OCI-LY7 (cell line): ENCODE data around the gene MYO9A. TPM values are rescaled to one million over a fixed set of nuclear protein-coding genes. Genes with fewer than 3 reads are reported as not detected.

Experiments
- BruUV-seq: library from RNA; stranded (reverse); fragments of 400-500 nt; replicated peaks from 2 replicates; lab custom pipeline; 2021; lab: Mats Ljungman, UMichigan
- CTCF ChIA-PET: fragments of 300-600 bp; sonication (Branson Sonifier 250); formaldehyde crosslinking; loops from one replicate; lab custom pipeline; 2022; ENCODE audit warnings: antibody characterized with exemption; ENCODE audit not compliant: unreplicated experiment; lab: Charles Lee
- POLR2A ChIA-PET: fragments of 300-600 bp; sonication (Branson Sonifier 250); formaldehyde crosslinking; loops from one replicate; lab custom pipeline; 2022; ENCODE audit warnings: antibody characterized with exemption; lab: Charles Lee
- DNase-seq: peaks from one replicate; pipeline ENCODE4 v3.0.0-alpha.2; 2015; ENCODE audit warnings: low spot score
- H2AFZ ChIP-seq: fragments of 200-600 bp; sonication (generic), shearing (Covaris generic); 2 replicates; pipeline ENCODE4 v1.6.1; 2014; ENCODE audit warnings: mild to moderate bottlenecking, antibody characterized with exemption, low read length, moderate library complexity
- H3K27ac ChIP-seq: fragments of 200-600 bp; sonication (generic); 2 replicates; pipeline ENCODE4 v1.5.1; 2014; ENCODE audit warnings: mixed run types, low read depth, mild to moderate bottlenecking, moderate library complexity, low read length, inconsistent platforms; ENCODE audit not compliant: poor library complexity, severe bottlenecking
- H3K36me3 ChIP-seq: fragments of 200-600 bp; sonication (generic); 2 replicates; pipeline ENCODE4 v1.6.1; 2014; ENCODE audit warnings: mild to moderate bottlenecking, antibody characterized with exemption, low read length, moderate library complexity, mixed read lengths; ENCODE audit not compliant: insufficient read depth
- H3K4me1 ChIP-seq: fragments of 200-600 bp; sonication (generic); 2 replicates; pipeline ENCODE4 v1.5.1; 2014; ENCODE audit warnings: mild to moderate bottlenecking, low read length; ENCODE audit not compliant: insufficient read depth, poor library complexity, severe bottlenecking
- H3K4me2 ChIP-seq: fragments of 200-600 bp; sonication (generic); 2 replicates; pipeline ENCODE4 v1.6.1; 2014; ENCODE audit warnings: mild to moderate bottlenecking, low read length
- H3K4me3 ChIP-seq: fragments of 200-600 bp; sonication (generic); 2 replicates; pipeline ENCODE4 v1.5.1; 2014; ENCODE audit warnings: mild to moderate bottlenecking, low read depth, low read length; ENCODE audit not compliant: poor library complexity, severe bottlenecking
- H3K79me2 ChIP-seq: fragments of 200-600 bp; sonication (generic); 2 replicates; pipeline ENCODE4 v1.6.1; 2016; ENCODE audit warnings: low read depth, mild to moderate bottlenecking, low read length, moderate library complexity, mixed read lengths; ENCODE audit not compliant: insufficient read depth
- H3K9me2 ChIP-seq: fragments of 200-600 bp; sonication (generic); 2 replicates; pipeline ENCODE4 v1.6.1; 2016; ENCODE audit warnings: mild to moderate bottlenecking, low read length, mixed read lengths; ENCODE audit not compliant: insufficient read depth
- H3K9me3 ChIP-seq: fragments of 200-600 bp; sonication (generic); 2 replicates; pipeline ENCODE4 v1.6.1; 2014; ENCODE audit warnings: mild to moderate bottlenecking, mixed run types, low read length, mixed read lengths
- H4K20me1 ChIP-seq: fragments of 200-600 bp; sonication (generic); 2 replicates; pipeline ENCODE4 v1.6.1; 2014; ENCODE audit warnings: mild to moderate bottlenecking, antibody characterized with exemption, low read length, moderate library complexity, mixed read lengths; ENCODE audit not compliant: insufficient read depth
- CTCF ChIP-seq: fragments of 200-600 bp; sonication (generic); conservative IDR thresholded peaks from 2 replicates; pipeline ENCODE4 v1.5.1; 2014; ENCODE audit warnings: mild to moderate bottlenecking, antibody characterized with exemption, low read length, moderate library complexity, mixed read lengths
- EZH2phosphoT487 ChIP-seq: fragments of 200-600 bp; sonication (generic); IDR thresholded peaks from 2 replicates; pipeline ENCODE4 v1.6.1; 2018; ENCODE audit warnings: low read depth, borderline replicate concordance, mild to moderate bottlenecking, mixed run types, antibody characterized with exemption, low read length, moderate library complexity, mixed read lengths
- intact Hi-C: fragments of 100-400 bp; cut with micrococcal nuclease; formaldehyde crosslinking; loops from one replicate; pipeline ENCODE4 v1.10.0; 2022; ENCODE audit not compliant: unreplicated experiment
- total RNA-seq, 2 experiments: library from RNA; depleted of rRNA in 1 of 2; stranded (reverse); fragments of >200 nt in 1 of 2; shearing (Covaris generic) in 1 of 2; gene quantifications; 2 replicates each; pipeline ENCODE4 v1.2.3, GENCODE V29; 2014 to 2022

The MYO9A gene
- total RNA-seq, 2 experiments from 2014 or later: 26.4 to 125 TPM

GRCh38 chr15:72013703-72014102 lies 104.2 kb downstream of the MYO9A start:
- POLR2A ChIA-PET: interaction anchor here (0.6 to 1.0 kb wide), 2 partner anchors 16 to 29 kb away, joined by 3 to 4 read pairs; no protein-coding TSS in a partner anchor
- BruUV-seq: no TSS peak

GRCh38 chr15:72011302-72011942 lies 106.5 kb downstream of the MYO9A start:
- Histone ChIP-seq H3K4me2 (no peak overlapping the region), H3K9me3 (no peaks in the 10 kb centered on the region), H3K4me1 (peaks cover 16% of the 10 kb centered on the region), H3K9me2 (no peaks in the 10 kb centered on the region), H3K4me3 (no peak overlapping the region), H3K79me2 (no peaks in the 10 kb centered on the region), H3K36me3 (peaks cover 25% of the 10 kb centered on the region; the same call in 1 of the 2 replicates), H2AFZ (no peak overlapping the region), H3K27ac (no peak overlapping the region), H4K20me1 (no peaks in the 10 kb centered on the region)
- ChIA-PET POLR2A (interaction anchor here (0.6 to 1.0 kb wide), 2 partner anchors 17 to 100 kb away, joined by 3 read pairs; no protein-coding TSS in a partner anchor), CTCF (no interaction called here)
- no peak for DNase-seq
- intact Hi-C loops: no loop called here
- no TSS peak for BruUV-seq
- TF ChIP-seq EZH2phosphoT487: no peak
- no peak for TF ChIP-seq CTCF

More at GRCh38 chr15:72013703-72014102, 104.2 kb downstream of the MYO9A start:
- Histone ChIP-seq H3K79me2 (no peaks in the 10 kb centered on the region), H3K27ac (no peak overlapping the region), H3K9me2 (no peaks in the 10 kb centered on the region), H3K4me3 (no peak overlapping the region), H3K36me3 (peaks cover 17% of the 10 kb centered on the region), H3K9me3 (no peaks in the 10 kb centered on the region), H2AFZ (no peak overlapping the region), H4K20me1 (no peaks in the 10 kb centered on the region), H3K4me2 (no peak overlapping the region; the same call in 1 of the 2 replicates), H3K4me1 (peaks cover 16% of the 10 kb centered on the region)
- CTCF ChIA-PET: no interaction called here
- no peak for TF ChIP-seq CTCF
- TF ChIP-seq EZH2phosphoT487: no peak
- intact Hi-C loops: no loop called here
- DNase-seq: no peak

GRCh38 chr15:72009222-72009621 lies 108.7 kb downstream of the MYO9A start:
- Histone ChIP-seq H4K20me1 (no peaks in the 10 kb centered on the region), H3K4me3 (no peak overlapping the region), H3K4me2 (no peak overlapping the region), H3K27ac (no peak overlapping the region), H3K9me3 (no peaks in the 10 kb centered on the region), H3K4me1 (peaks cover 3% of the 10 kb centered on the region), H3K9me2 (no peaks in the 10 kb centered on the region), H2AFZ (no peak overlapping the region), H3K36me3 (peaks cover 32% of the 10 kb centered on the region; the same call in 1 of the 2 replicates), H3K79me2 (no peaks in the 10 kb centered on the region)
- DNase-seq: no peak
- no peak for TF ChIP-seq EZH2phosphoT487
- TF ChIP-seq CTCF: no peak
- BruUV-seq: no TSS peak
- POLR2A ChIA-PET: no interaction called here
- CTCF ChIA-PET: no interaction called here
- intact Hi-C loops: no loop called here
